HG03558 (cell line): ENCODE data around the gene MYRFL.

ENCODE experiments used
- ATAC-seq: cut with Tn5 transposase; IDR thresholded peaks from one replicate; pipeline ENCODE4 v1.9.1; 2021; ENCODE audit warnings: moderate number of reproducible peaks; ENCODE audit not compliant: unreplicated experiment; ENCODE audit errors: extremely low read depth

Gene MYRFL

DNA sequence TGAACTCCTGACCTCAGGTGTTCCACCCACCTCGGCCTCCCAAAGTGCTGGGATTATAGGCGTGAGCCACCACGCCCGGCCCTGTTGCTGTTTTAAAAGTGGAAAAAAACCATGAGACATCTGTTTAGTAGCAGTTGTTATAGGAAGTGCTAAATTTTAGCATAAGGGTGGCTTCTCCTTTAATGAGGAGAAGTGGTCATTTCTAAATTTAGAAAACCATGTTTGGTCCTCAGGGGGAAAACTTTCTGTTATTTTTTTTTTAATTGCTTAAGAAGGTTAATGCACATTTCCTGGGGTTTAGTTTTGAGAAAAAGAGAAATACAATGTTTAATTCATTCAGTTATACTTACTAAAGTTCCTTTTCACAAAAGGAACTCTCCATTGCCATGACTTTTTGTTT lies 102.1 kb downstream of the MYRFL start:
- ATAC-seq = no peak

DNA sequence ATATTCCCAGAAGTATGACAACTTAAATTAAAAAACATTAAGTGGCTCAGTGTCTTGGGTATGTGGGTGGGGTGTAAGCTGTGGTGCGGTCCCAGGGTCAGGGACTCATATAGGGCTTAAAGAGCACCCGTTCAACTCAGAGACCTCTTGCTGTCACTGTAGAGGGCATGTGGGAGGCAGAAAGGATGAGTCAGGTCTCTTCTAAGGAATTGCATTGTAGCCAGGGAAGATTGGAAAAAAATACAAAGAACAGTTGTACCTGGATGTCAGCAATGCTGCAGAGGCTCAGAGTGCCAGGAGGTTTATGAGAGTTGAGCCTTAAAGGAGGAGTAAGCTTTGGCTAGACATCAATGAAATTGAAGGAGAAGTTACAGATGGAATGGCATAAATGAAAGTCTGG lies 104.1 kb downstream of the MYRFL start:
- ATAC-seq = no peak

DNA sequence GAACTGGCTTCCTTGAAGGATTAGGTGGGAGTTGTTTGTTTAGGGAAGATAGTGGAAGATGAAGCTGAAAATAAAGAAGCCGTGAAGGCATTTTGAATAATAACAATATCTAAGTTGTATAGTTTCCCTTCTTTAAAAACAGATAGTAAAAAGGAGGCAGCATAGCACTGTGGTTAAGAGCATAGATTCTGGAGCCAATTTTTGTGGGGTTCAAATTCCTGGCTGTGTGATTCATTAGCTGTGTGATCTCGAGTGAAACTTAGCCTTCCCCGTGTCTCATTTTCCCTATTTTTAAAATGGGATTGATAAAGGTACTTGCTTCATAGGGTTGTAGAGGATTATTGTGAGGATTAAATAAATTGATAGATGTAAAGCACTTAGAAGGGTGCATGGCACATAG lies 104.5 kb downstream of the MYRFL start:
- no peak for ATAC-seq

DNA sequence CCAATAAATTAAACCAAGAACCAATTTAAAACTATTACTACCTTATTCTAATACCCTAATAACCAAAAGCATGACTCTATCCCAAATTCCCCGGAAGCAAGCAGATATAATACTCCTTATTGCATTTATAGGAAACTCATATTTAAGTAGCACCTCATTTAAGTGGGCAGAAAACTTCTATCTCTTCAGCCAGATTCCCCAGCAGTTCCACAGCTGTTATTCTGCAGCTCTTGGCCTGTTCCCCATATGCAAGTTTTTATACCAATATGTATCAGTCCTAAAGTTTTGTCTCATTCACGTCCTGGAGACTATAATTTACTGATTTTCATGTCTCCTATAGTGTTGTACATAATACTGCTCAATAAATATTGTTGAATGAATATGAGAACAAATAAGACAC lies 106.5 kb downstream of the MYRFL start:
- no peak for ATAC-seq

DNA sequence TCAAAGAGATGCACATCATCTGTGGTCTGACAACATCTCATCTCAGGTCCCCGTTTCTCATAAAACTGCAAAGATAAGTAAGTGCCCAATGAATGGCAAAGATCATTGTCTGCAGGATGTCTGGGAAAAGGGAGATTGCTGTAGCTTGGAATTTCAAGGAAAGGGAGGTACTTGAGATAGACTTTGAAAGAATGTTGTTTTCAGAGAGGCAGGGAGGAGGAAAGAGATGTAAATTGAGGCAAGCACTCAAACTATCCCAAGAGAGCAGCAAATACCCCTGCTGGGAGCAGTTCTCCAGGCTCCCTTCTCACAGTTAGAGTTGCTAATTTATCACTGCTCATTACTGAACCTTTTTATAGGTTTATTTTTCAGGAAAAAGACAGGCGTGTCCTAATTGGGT lies 107.1 kb downstream of the MYRFL start:
- no peak for ATAC-seq

DNA sequence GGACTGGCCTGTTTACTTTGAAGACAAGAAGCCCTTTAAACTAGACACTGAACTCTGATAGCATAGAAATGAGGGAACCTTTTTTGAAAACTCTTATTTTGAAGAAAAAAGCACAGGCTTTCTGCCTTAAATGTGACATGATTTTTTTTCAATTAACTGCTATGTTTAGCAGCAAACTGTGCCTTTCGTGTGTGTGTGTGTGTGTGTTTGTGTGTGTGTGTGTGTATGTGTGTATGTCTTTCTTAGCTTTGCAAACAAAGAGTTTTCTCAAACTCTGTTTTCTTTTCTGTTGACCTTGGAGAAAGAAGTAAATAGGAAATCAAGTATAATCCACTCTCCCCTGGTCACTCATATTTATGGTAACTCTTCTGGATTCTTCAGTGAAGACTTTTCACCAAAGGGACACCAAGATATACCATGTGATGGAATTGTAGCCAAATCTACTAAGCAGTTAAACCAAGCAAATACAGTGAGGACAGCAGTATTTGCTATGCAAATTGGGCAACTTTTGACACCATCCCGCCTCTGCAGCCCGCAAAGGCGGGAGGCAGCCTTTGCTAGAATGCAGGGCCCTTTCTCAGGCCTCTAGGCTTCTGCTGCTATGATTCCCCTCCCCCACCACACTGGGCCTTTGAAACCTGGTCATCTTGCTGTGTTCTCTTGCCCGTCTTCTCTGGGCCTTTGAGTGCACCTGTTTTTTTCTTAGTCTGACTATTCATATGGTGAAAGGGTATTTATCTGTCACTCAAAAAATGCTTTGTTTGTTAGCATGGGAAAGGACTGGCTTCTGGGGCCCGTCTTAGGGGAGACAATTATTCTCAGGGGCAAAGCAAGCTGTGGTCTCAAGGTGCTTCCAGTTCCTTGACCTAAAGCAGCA lies 107.9 kb downstream of the MYRFL start:
- ATAC-seq = no peak

DNA sequence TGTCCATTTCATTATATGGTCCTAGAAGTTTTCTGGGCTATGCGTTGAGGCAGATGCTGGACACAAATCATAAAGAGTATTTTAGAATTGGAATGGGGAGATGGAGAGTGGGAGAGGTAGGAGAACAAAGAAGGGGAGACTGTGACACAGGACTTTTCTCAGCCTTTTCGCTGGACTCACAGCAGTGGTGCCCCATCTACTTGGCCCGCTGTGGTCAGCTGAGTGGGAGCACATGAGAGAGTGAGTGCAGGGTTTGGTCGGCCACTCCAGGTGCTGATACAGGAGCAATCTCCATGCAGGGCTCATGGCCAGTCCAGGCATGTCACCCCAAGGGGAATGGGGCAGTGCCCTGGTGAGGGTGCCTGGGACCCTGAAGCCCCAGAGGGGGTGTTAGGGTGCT lies 109.0 kb downstream of the MYRFL start:
- no peak for ATAC-seq

DNA sequence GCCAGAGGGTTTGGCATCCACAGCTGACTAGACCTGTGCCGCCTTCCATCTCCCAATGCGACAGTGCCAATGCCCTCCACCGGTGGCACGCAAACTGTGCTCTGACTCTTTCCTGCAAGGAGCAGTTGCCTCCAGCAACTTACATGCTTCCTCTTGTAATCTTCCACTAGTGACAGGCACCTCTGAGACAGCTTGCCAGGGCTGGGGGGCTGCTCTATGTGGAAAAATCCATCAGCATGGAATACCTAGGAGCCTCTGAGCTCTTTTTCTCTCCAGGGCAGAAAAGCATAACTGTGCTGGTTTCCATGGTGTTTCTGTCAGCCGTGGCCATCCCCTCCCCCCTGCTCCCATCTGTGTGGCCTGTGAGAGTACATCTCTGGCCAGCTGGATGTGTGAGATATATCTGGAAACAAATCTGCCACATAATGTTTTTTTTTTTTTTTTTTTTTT lies 110.6 kb downstream of the MYRFL start:
- ATAC-seq = no peak

DNA sequence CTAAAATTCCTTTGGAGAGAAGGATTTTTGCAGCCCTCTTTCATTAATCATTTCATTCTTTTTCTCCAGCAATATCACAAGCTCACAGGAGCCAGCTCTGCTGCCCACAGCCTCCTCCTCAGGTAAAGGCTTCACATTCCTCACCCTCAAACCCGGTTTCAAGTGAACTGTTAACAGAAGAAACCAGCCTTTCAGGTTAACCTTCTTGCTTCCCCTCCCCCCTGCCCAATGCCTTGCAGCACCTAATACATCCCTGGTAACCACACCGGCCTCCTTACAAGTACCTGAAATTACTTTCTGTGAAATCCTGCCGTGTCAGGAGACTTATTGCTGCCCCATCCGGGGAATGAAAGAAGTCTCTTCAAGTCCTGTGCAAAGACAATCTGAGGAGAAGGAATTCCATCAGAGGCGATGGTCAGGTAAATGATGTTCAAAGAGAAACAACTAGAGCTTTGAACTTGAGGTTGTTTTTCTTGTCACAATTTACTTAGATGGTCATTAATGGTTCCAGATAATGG lies 111.2 kb downstream of the MYRFL start:
- ATAC-seq = no peak

DNA sequence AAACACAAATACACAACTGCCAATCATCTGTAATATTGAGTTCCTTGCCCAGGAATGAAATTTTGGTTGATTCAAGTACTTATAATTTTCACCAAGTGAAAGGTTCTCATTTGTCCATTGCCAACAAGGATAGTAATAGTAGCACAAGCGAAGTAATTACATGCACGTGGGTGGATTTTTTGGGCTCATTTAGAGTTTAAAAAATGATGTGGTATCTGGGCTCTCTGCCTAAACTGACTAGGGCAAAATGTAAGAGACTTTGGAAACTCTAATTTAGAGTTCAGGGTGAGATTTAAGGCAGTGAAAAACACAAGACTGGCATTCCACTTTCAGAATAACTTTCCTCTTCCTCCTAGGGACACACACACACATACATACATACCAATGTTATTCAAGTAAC lies 111.7 kb downstream of the MYRFL start:
- ATAC-seq = no peak

DNA sequence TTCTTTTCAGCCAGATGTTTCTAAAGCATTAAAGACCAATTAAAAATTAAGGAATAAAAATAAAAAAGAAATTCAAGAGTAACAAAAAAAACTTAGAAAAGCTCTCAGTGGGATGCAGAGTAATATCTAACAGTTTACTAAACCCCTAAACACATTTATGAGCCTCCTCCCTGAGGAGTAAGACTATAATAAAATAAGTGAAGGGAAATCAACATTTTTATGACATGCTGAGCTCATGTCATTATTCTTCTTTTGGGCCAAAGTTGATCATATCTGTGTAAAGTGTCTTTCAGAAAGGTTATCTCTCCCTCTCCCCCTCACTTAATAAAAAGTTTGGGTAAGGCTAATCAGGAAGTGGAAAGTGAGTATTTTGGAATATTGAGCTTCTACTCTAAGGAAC lies 122.1 kb downstream of the MYRFL start:
- no peak for ATAC-seq

DNA sequence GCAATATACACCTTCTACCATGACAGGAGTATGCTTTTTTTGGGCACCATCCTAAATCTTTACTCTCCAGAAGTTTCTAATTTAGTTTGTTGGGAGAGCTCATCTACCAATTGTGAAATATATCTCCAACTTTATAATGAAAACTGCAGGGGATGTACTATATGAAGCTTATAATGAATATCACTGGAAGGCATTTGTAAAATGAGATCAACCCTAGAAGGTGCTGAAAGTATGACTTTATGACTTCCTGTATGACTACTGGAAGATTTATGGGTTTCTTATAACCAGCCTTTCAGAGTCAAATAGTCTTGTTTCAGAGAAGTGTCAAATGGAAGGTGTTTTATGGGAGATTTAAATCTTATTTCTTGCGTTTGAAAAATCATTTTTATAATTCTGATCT lies 122.9 kb downstream of the MYRFL start:
- no peak for ATAC-seq

DNA sequence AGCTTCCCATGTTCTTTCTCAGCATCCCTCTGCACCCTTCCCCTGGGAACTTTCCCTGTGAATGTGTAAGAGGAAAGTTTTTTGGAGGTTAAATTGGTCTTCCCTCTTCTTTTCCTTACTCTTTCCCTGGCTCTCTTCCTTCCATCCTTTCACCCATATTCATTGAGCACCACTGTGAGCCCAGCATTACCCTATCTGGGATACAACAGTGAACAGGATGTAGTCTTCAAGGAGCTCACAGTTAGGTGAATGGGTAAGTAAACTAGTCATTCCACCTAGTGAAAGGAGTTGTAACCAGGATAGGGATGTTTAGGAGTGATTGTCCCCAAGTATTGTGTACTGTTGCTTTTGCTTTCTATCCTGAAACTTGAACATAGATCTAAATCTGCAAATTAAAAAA lies 123.8 kb downstream of the MYRFL start:
- no peak for ATAC-seq

DNA sequence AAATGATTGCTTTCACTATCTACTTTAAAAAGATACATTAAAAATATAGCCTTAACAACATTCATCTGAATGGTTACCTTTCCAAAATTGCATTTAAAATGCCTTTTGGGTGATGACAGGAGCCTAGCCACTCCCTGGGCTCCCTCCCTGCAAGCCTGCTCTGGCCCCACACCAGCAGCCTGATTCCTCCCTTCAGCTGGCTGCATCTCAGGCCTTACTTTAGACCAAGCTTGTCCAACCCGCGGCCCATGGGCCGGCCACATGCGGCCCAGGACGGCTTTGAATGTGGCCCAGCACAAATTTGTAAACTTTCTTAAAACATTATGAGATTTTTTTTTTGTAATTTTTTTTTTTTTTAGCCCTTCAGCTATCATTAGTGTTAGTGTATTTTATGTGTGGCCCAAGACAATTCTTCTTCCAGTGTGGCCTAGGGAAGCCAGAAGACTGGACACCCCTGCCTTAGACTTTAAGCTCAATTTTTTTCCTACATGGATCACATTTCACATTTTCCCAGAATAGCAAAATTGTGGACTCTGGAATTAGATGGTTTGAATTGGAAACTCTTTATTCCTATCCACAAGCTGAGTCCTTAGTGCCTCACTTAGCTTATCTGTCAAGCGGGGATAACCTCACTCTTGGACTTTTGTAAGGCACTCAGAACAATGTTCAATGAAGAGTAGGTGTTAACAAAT lies 124.4 kb downstream of the MYRFL start:
- no peak for ATAC-seq

DNA sequence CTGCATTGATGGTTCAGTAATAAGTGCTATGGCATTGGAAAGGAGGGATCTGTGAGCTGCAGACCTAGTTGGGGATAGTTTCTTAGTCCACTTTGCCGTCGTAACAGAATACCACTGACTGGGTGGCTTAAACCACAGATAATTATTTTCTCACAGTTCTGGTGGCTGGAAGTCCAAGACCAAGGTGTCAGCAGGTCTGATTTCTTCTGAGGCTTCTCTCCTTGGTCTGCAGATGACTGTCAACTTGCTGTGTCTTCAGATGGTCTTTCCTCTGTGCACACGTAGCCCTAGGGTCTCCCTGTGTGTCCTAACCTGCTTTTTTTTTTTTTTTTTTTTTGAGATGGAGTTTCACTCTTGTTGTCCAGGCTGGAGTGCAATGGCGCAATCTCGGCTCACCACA lies 126.1 kb downstream of the MYRFL start:
- ATAC-seq = no peak

DNA sequence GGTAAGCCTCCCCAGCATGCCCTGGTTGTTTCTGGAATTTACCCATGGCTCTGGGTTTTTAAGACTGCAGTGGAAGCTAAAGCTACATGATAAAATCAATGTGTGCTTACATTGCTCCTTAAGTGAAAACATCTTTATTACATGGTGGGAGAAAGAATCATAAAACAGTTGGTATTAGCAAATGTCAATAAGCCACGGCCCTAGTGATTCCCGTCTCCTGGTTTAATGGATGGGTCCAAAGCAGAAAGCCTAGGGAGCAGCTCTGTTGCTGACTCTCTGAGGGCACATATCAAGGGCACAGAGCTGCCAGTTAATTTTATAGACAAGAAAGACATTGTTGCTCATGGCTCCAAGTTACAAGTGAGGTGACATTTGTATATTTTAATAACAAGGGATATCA lies 127.9 kb downstream of the MYRFL start:
- ATAC-seq = no peak

DNA sequence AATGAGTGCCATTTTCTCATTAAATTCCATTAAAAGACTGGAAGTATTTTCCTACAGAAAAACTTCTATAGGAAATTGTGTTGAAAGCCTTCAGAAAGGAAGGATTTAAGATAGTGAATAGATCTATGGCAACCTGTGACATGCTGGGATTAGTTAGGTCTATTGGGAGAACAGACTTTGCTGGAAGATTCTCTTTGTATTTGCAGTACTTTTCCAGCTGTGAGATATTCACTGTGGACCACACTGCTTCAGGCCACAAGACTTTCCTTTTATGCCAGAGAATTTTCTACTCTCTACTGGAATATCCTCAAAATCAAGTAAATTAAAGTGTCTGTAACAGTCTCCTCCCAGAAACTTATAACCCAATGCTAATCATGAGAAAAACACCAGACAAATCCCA lies 136.2 kb downstream of the MYRFL start:
- ATAC-seq = no peak

DNA sequence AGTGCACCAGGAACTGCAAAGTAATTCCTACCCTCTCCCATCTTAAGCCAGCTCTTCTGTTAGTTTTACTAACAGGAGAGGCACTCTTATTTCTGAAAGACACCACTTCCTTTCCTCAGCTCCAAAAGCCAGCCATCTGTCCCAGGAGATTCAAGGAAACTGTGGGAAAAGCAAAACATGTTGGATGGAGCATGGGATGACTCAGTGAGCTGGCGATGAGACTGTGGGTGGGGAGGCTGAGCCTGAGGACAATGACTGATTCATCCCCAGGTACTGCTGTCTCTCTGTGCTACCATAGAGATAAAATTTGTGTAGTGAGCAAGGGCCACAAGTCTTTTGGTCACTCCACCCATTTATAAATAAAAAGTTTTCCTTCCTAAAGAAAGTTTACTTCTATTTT lies 141.4 kb downstream of the MYRFL start:
- ATAC-seq = no peak

DNA sequence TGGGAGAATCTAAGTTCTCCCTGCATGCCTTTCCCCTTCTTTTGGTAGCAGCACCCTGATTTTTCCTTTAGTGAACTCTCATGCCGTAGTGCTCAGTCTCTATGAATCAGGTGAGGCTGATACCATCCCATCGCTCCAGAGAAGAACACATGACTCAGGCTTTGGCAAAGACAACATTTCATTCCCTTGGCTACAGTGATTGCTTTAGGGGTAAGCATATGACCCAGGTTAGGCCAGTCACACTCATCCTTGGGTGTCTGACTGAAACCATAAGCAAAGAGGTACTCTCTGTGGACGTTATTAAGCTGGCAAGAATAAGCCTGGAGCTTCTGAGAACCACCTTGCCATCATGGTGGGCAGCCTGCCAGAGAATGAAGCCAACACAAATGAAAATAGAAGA lies 141.8 kb downstream of the MYRFL start:
- ATAC-seq = no peak

DNA sequence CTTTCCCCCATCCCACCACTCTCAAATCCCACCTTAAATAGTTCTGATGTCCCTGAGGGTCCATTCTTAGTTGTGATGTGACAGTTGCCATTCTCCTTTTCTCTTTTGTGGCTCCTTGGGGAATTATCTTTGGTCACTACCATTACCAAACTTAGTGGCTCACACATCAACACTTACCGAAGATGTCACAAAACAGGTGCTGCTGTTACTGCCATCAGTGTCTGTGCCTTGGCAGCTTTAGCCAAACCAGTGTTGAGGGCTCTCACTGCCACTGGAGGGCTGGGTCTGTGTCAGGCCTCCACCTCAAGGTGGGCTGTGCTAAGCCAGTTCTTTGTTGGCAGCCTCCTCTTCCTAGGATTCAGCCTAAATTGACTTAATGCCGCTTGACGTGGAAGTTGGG lies 144.0 kb downstream of the MYRFL start:
- no peak for ATAC-seq

DNA sequence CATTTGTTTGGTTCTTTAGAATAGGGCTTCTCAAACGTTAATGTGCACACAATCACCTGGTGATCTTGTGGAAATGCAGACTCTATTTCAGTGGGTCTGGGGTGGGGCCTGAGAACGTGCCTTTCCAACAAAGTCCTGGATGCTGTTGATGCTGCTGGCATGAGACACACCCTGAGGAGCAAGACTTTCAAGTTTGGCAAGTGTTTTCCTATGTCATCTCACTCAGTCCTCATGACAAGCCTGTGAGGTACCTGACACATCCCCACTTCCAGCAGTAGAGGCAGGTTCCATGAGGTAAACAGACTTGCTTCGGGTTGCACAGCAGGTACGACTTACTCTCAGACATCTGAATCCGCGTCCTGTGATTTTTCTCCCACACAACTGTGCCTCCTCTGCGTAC lies 147.1 kb downstream of the MYRFL start:
- ATAC-seq = no peak

DNA sequence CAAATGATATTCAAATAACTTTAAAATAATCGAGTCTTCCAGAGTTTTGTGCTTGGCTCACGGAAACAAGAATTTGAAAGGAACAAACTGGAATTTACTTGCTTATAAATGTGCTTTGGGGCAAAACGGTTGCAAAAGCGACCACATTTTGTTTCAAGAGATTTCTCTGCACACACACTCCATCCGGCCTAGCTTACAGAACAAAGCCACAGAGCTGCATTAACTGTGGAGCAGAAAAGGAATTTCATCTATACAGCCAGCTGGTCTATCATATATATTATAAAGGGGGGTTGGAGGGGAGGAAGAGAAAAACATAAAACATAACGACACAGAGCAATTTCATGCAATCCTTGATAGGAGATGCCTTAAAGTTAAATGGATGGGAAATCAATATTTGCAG lies 153.0 kb downstream of the MYRFL start:
- no peak for ATAC-seq
